Gastrocnemius medialis (tissue), 4 donors: ENCODE data around the gene NOX5.

ENCODE experiments used
- POLR2A ChIP-seq, 2 donors: fragments of 450-650 bp; IDR thresholded peaks; one replicate each; pipeline ENCODE4 v1.6.1; 2017; ENCODE audit warnings: antibody characterized with exemption in 2 of 2, mild to moderate bottlenecking in 2 of 2, moderate library complexity in 2 of 2
- TF ChIP-seq, protein P1 (sequence below), 5 experiments: fragments of 450-650 bp in 3 of 5; fragments of 200-600 bp in 2 of 5; sonication (generic) in 2 of 5; IDR thresholded peaks in 4 of 5; conservative IDR thresholded peaks in 1 of 5; 1 replicate in 4 of 5; 2 replicates in 1 of 5; pipeline ENCODE4 v1.5.1; 2016 to 2019; ENCODE audit warnings: antibody characterized with exemption in 5 of 5, mild to moderate bottlenecking in 3 of 5, moderate library complexity in 3 of 5

DNA sequence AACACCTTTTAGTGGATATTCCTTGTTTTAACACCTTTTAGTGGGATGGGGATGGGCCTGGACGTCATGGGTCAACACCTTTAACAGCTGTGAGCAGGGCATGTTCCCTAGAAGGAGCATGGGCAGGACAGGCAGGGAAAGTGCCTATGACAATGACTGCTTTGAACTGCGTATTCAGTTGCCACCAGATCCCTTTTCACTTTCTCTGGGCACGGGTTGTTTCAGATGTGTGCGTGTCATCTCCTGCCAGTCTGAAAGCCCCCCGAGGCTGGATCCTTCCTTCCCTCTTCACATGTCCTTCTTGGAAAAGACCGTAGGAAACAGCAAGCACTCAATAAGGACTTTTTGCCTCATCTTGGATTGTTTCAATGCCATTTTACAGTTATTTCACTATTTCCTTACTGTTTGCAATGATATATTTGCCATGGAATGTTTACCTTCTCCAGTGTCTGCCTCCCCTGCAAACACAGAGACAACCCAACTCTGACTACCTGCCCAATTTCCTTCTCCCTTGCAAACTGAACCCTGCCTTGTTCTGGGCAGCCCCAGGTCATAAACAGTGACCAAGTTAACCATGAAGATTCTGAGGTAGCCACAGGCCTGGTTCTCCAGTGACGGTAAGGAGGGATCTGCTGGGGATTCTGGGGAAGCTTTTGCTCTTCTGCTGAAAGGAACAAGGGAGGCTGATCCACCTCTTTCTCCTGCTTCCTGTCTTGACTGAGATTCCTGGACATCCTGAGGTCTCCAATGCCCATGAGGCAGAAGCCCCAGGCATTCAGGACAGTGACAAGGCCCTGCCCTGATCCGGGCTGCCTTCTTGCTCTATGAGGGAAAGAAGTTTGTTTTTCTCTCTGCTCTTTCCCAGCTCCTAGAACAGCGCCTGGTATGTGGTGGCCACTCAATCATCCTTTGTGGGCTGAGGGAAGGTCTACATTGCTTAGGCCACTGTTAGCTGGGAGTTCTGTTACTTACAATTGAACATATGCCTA, 51.8 kb downstream of the NOX5 start:
- TF ChIP-seq, protein P1, sequence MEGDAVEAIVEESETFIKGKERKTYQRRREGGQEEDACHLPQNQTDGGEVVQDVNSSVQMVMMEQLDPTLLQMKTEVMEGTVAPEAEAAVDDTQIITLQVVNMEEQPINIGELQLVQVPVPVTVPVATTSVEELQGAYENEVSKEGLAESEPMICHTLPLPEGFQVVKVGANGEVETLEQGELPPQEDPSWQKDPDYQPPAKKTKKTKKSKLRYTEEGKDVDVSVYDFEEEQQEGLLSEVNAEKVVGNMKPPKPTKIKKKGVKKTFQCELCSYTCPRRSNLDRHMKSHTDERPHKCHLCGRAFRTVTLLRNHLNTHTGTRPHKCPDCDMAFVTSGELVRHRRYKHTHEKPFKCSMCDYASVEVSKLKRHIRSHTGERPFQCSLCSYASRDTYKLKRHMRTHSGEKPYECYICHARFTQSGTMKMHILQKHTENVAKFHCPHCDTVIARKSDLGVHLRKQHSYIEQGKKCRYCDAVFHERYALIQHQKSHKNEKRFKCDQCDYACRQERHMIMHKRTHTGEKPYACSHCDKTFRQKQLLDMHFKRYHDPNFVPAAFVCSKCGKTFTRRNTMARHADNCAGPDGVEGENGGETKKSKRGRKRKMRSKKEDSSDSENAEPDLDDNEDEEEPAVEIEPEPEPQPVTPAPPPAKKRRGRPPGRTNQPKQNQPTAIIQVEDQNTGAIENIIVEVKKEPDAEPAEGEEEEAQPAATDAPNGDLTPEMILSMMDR (IDR thresholded peaks at IDR 0.05 in 4 of 5, conservative IDR thresholded peaks at IDR 0.05 in 1 of 5), result no peak
- no peak for TF ChIP-seq POLR2A (IDR thresholded peaks at IDR 0.05)
